ENCODE results near the gene EBF3.
A peak's percentile ranks its signal among the peaks of the same experiment; 100 is the strongest.

Gene EBF3

GRCh38 chr10:129864601-129865126 is 99.4 kb downstream of the EBF3 start:
- peak; percentile 41 to 58 for DNase-seq (ENCODE audit: low read depth in 2 of 2)
- TF ChIP-seq, protein P1, sequence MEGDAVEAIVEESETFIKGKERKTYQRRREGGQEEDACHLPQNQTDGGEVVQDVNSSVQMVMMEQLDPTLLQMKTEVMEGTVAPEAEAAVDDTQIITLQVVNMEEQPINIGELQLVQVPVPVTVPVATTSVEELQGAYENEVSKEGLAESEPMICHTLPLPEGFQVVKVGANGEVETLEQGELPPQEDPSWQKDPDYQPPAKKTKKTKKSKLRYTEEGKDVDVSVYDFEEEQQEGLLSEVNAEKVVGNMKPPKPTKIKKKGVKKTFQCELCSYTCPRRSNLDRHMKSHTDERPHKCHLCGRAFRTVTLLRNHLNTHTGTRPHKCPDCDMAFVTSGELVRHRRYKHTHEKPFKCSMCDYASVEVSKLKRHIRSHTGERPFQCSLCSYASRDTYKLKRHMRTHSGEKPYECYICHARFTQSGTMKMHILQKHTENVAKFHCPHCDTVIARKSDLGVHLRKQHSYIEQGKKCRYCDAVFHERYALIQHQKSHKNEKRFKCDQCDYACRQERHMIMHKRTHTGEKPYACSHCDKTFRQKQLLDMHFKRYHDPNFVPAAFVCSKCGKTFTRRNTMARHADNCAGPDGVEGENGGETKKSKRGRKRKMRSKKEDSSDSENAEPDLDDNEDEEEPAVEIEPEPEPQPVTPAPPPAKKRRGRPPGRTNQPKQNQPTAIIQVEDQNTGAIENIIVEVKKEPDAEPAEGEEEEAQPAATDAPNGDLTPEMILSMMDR (IDR thresholded peaks at IDR 0.05; ENCODE audit: low read depth, low read length), result no peak
- no peak overlapping the region for H3K4me3 ChIP-seq (replicated peaks in 1 of 2; ENCODE audit: low read depth in 2 of 2, low read length in 2 of 2)

DNA sequence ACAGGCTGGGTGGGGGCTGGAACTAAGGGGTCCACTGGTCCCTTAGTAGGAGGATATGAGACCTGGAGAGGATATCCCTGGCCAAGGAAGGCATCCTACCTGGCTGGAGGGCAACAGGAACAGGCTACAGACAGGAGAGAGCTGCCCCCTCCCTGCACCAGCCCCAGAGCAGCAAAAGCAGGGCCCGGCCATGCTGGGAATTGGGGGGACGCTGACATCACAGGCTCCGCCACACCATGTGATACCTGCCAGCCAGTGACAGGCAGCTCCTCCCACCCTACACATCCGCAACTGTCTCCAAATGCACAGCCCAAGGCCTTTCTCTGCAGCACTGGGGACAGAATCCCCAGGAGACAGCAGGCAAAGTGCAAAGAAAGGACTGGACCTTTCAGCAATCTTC is 100.0 kb downstream of the EBF3 start:
- TF ChIP-seq, protein P1 (IDR thresholded peaks at IDR 0.05; ENCODE audit: low read depth, low read length), result no peak
- H3K4me3 ChIP-seq (replicated peaks in 1 of 2; ENCODE audit: low read depth in 2 of 2, low read length in 2 of 2), result no peak overlapping the region
- DNase-seq (ENCODE audit: low read depth in 2 of 2), result no peak

- TF ChIP-seq, protein P1 (IDR thresholded peaks at IDR 0.05; ENCODE audit: low read depth, low read length), result no peak
- DNase-seq (ENCODE audit: low read depth in 2 of 2), result no peak
- no peak overlapping the region for H3K4me3 ChIP-seq (replicated peaks in 1 of 2; ENCODE audit: low read depth in 2 of 2, low read length in 2 of 2)
Observed at GRCh38 chr10:129863201-129863663, 100.8 kb downstream of the EBF3 start.

GRCh38 chr10:129861776-129862531 is 102.1 kb downstream of the EBF3 start:
- no peak for DNase-seq (ENCODE audit: low read depth in 2 of 2)
- no peak overlapping the region for H3K4me3 ChIP-seq (replicated peaks in 1 of 2; ENCODE audit: low read depth in 2 of 2, low read length in 2 of 2)
- TF ChIP-seq, protein P1 (IDR thresholded peaks at IDR 0.05; ENCODE audit: low read depth, low read length), result no peak

DNA sequence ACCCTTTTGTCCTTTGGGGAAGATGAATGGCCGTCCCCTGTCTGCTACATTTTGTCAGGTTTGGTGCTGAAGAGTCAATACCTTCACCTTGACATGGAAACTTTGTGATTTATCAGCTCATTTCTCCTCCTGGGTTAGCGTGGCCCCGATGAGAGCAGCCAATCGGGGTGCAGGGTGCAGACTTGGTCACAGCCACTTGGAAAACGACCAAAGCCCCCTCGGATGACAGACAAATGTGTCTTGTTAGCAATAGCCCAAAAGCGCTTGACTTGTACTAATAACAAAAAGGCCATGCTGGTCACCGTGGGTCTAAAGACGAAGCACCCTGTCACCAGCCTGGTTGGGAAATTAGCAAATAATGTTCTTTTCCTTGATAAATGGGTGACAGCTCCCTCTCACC is 103.7 kb downstream of the EBF3 start:
- DNase-seq (ENCODE audit: low read depth in 2 of 2), result no peak
- TF ChIP-seq, protein P1 (IDR thresholded peaks at IDR 0.05; ENCODE audit: low read depth, low read length), result no peak
- no peak overlapping the region for H3K4me3 ChIP-seq (replicated peaks in 1 of 2; ENCODE audit: low read depth in 2 of 2, low read length in 2 of 2)

GRCh38 chr10:129859536-129859935 is 104.5 kb downstream of the EBF3 start:
- DNase-seq (ENCODE audit: low read depth in 2 of 2), result no peak
- H3K4me3 ChIP-seq (replicated peaks in 1 of 2; ENCODE audit: low read depth in 2 of 2, low read length in 2 of 2), result no peak overlapping the region
- TF ChIP-seq, protein P1 (IDR thresholded peaks at IDR 0.05; ENCODE audit: low read depth, low read length), result no peak

Data from cardiac fibroblast (primary cell).